OCI-LY3 (cell line): ENCODE measurements around the gene MT1M.

Experiments used
- EZH2phosphoT487 ChIP-seq: fragments of 200-600 bp; shearing (Covaris generic); IDR thresholded peaks from 2 replicates; pipeline ENCODE4 v1.6.1; 2018; ENCODE audit warnings: antibody characterized with exemption, mixed run types, low read depth
- TF ChIP-seq, protein P1 (sequence below): fragments of 200-600, 300-600 bp; sonication (generic); IDR thresholded peaks from 2 replicates; pipeline ENCODE4 v1.5.1; 2014; ENCODE audit warnings: antibody characterized with exemption, low read length, low read depth

DNA sequence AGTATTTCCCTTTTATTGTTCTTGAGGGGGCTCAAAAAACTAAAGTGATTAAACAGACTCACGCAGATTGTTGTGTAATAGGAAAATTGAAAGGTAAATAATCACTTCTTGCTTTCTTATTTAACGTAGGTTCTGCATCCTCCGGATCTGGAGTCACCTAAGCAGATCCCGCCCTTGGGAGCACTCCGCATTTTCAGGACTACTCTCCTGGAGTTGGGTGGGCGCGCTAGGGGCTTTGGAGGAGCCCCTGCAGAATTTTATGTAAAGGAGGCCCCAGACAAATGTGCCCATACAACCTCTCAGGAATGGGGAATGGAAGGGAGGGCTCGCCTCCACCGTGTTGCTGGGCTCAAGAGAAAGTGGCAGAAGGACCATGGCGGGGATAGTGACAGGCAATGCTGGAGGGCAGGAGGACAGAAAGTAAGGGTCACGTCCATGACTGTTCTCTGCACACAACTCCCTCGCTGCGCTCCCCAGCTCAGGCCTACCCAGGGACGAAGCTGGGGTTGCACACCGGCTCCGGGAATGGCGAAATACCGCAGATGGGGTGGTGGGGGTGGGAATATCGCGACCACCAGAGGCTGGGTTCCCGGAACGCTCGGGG is 15.7 kb upstream of the MT1M start:
- TF ChIP-seq, protein P1, sequence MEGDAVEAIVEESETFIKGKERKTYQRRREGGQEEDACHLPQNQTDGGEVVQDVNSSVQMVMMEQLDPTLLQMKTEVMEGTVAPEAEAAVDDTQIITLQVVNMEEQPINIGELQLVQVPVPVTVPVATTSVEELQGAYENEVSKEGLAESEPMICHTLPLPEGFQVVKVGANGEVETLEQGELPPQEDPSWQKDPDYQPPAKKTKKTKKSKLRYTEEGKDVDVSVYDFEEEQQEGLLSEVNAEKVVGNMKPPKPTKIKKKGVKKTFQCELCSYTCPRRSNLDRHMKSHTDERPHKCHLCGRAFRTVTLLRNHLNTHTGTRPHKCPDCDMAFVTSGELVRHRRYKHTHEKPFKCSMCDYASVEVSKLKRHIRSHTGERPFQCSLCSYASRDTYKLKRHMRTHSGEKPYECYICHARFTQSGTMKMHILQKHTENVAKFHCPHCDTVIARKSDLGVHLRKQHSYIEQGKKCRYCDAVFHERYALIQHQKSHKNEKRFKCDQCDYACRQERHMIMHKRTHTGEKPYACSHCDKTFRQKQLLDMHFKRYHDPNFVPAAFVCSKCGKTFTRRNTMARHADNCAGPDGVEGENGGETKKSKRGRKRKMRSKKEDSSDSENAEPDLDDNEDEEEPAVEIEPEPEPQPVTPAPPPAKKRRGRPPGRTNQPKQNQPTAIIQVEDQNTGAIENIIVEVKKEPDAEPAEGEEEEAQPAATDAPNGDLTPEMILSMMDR = no peak
- TF ChIP-seq EZH2phosphoT487 = no peak
